WTC11 (cell line): ENCODE data around the gene NRAP. TPM values are rescaled to one million over a fixed set of nuclear protein-coding genes. Genes with fewer than 3 reads are reported as not detected.

Experiments used
- ATAC-seq: fragments of 200-7000 bp; cut with Tn5 transposase; 2 replicates; pipeline ENCODE4 v1.10.0; 2021; ENCODE audit warnings: mild to moderate bottlenecking, moderate library complexity
- CTCF ChIA-PET: fragments of 300-600 bp; sonication (Branson Sonifier 250); formaldehyde crosslinking; loops from one replicate; lab custom pipeline; 2021; ENCODE audit warnings: antibody characterized with exemption; lab: Charles Lee
- POLR2A ChIA-PET: fragments of 350-600 bp; sonication (Branson Sonifier 250); formaldehyde crosslinking; loops from one replicate; lab custom pipeline; 2021; ENCODE audit warnings: antibody characterized with exemption; lab: Charles Lee
- DNase-seq: peaks from one replicate; pipeline ENCODE4 v3.0.0; 2021; ENCODE audit warnings: low spot score
- H3K27ac Mint-ChIP-seq: 2 replicates; pipeline ENCODE4 v1.8.0; 2021; ENCODE audit warnings: mixed read lengths
- H3K27me3 Mint-ChIP-seq: 2 replicates; pipeline ENCODE4 v1.8.0; 2021; ENCODE audit warnings: low read depth, mild to moderate bottlenecking, moderate library complexity, mixed read lengths
- H3K36me3 Mint-ChIP-seq: 2 replicates; pipeline ENCODE4 v1.8.0; 2021; ENCODE audit warnings: mixed read lengths
- H3K4me1 Mint-ChIP-seq: 2 replicates; pipeline ENCODE4 v1.8.0; 2022; ENCODE audit warnings: mixed read lengths
- H3K4me3 Mint-ChIP-seq: 2 replicates; pipeline ENCODE4 v1.8.0; 2021; ENCODE audit warnings: mild to moderate bottlenecking, moderate library complexity, mixed read lengths
- H3K9me3 Mint-ChIP-seq: 2 replicates; pipeline ENCODE4 v1.8.0; 2021; ENCODE audit warnings: mixed read lengths
- AFF4 ChIP-seq: sonication (generic); formaldehyde crosslinking; IDR thresholded peaks from 2 replicates; pipeline ENCODE4 v1.8.1; 2023; ENCODE audit warnings: mild to moderate bottlenecking, missing genetic modification reagents, borderline replicate concordance
- ATF3 ChIP-seq: sonication (generic); formaldehyde crosslinking; conservative IDR thresholded peaks from 2 replicates; pipeline ENCODE4 v1.8.1; 2022; ENCODE audit warnings: mild to moderate bottlenecking, missing genetic modification reagents
- ATF6 ChIP-seq: sonication (generic); formaldehyde crosslinking; IDR thresholded peaks from 2 replicates; pipeline ENCODE4 v1.8.1; 2023; ENCODE audit warnings: mild to moderate bottlenecking, missing genetic modification reagents
- CTCF ChIP-seq: fragments of 200-600 bp; IDR thresholded peaks from 2 replicates; pipeline ENCODE4 v1.8.0; 2022; ENCODE audit warnings: antibody characterized with exemption
- E2F1 ChIP-seq: sonication (generic); formaldehyde crosslinking; IDR thresholded peaks from 2 replicates; pipeline ENCODE4 v1.8.0; 2022; ENCODE audit warnings: mild to moderate bottlenecking, missing genetic modification reagents
- ESRRA ChIP-seq: sonication (generic); formaldehyde crosslinking; IDR thresholded peaks from 2 replicates; pipeline ENCODE4 v1.8.1; 2022; ENCODE audit warnings: mild to moderate bottlenecking, missing genetic modification reagents, borderline replicate concordance
- GABPB1 ChIP-seq: sonication (generic); formaldehyde crosslinking; IDR thresholded peaks from 2 replicates; pipeline ENCODE4 v1.8.1; 2023; ENCODE audit warnings: mild to moderate bottlenecking, missing genetic modification reagents
- GTF2I ChIP-seq: fragments of 250-450 bp; sonication (Bioruptor Pico); conservative IDR thresholded peaks from 2 replicates; pipeline ENCODE4 v1.4.0; 2021; ENCODE audit warnings: mild to moderate bottlenecking
- JAZF1 ChIP-seq: fragments of 250-450 bp; sonication (Bioruptor Pico); IDR thresholded peaks from 2 replicates; pipeline ENCODE4 v1.9.0; 2021; ENCODE audit warnings: moderate library complexity, mild to moderate bottlenecking, inconsistent platforms
- JUN ChIP-seq: sonication (generic); formaldehyde crosslinking; IDR thresholded peaks from 2 replicates; pipeline ENCODE4 v1.8.0; 2023; ENCODE audit warnings: mild to moderate bottlenecking, missing genetic modification reagents
- MAX ChIP-seq: sonication (generic); formaldehyde crosslinking; IDR thresholded peaks from 2 replicates; pipeline ENCODE4 v1.8.0; 2022; ENCODE audit warnings: mild to moderate bottlenecking, missing genetic modification reagents
- MYBL2 ChIP-seq: sonication (generic); formaldehyde crosslinking; IDR thresholded peaks from 2 replicates; pipeline ENCODE4 v1.8.1; 2023; ENCODE audit warnings: mild to moderate bottlenecking, moderate library complexity, missing genetic modification reagents
- NFYB ChIP-seq: sonication (generic); formaldehyde crosslinking; conservative IDR thresholded peaks from 2 replicates; pipeline ENCODE4 v1.8.0; 2022; ENCODE audit warnings: low read depth, missing genetic modification reagents
- PRDM15 ChIP-seq: sonication (generic); formaldehyde crosslinking; IDR thresholded peaks from 2 replicates; pipeline ENCODE4 v1.8.0; 2022; ENCODE audit warnings: missing genetic modification reagents
- TEAD1 ChIP-seq: sonication (generic); formaldehyde crosslinking; IDR thresholded peaks from 2 replicates; pipeline ENCODE4 v1.8.0; 2022; ENCODE audit warnings: mild to moderate bottlenecking, missing genetic modification reagents
- TP53 ChIP-seq: sonication (generic); formaldehyde crosslinking; IDR thresholded peaks from 2 replicates; pipeline ENCODE4 v1.8.1; 2023; ENCODE audit warnings: mild to moderate bottlenecking, missing genetic modification reagents
- ZBTB21 ChIP-seq: sonication (generic); formaldehyde crosslinking; IDR thresholded peaks from 2 replicates; pipeline ENCODE4 v1.8.1; 2023; ENCODE audit warnings: mild to moderate bottlenecking, missing genetic modification reagents, borderline replicate concordance
- ZBTB43 ChIP-seq: sonication (generic); formaldehyde crosslinking; IDR thresholded peaks from 2 replicates; pipeline ENCODE4 v1.8.1; 2023; ENCODE audit warnings: mild to moderate bottlenecking, missing genetic modification reagents
- ZNF317 ChIP-seq: sonication (generic); formaldehyde crosslinking; IDR thresholded peaks from 2 replicates; pipeline ENCODE4 v1.8.1; 2023; ENCODE audit warnings: low read depth, mild to moderate bottlenecking, moderate library complexity, missing genetic modification reagents, borderline replicate concordance
- total RNA-seq: library from RNA; stranded (reverse); gene quantifications from 3 replicates; pipeline ENCODE4 v1.2.3, GENCODE V29; 2021

The NRAP gene
- total RNA-seq, 1 experiment from 2014 or later: not detected

GRCh38 chr10:113576852-113577251, 87.0 kb downstream of the NRAP start:
- H3K9me3 Mint-ChIP-seq: no peaks in the 10 kb centered on the region
- ATAC-seq: peak; percentile 51
- DNase-seq: peak; percentile 38
- no peak overlapping the region for H3K4me3 Mint-ChIP-seq
- H3K36me3 Mint-ChIP-seq: no peaks in the 10 kb centered on the region
- TF ChIP-seq PRDM15 (no peak), NFYB (CRISPR knock-in tag) (no peak), CTCF (no peak), GTF2I (no peak), ZBTB21 (no peak), ATF3 (no peak), ZBTB43 (CRISPR knock-in tag) (no peak), TEAD1 (CRISPR knock-in tag) (no peak), ESRRA (CRISPR knock-in tag) (no peak), ATF6 (CRISPR knock-in tag) (no peak), AFF4 (CRISPR knock-in tag) (no peak), JUN (CRISPR knock-in tag) (no peak)
- H3K4me1 Mint-ChIP-seq: peaks cover 8% of the 10 kb centered on the region
- ChIA-PET CTCF (no interaction called here), POLR2A (no interaction called here)
- H3K27me3 Mint-ChIP-seq: peaks cover 3% of the 10 kb centered on the region
- H3K27ac Mint-ChIP-seq: no peak overlapping the region

- Mint-ChIP-seq H3K4me3 (no peak overlapping the region), H3K27me3 (peaks cover 3% of the 10 kb centered on the region; the same call in 1 of the 2 replicates), H3K9me3 (no peaks in the 10 kb centered on the region), H3K4me1 (peaks cover 8% of the 10 kb centered on the region), H3K36me3 (no peaks in the 10 kb centered on the region), H3K27ac (no peak overlapping the region)
- ChIA-PET CTCF (interaction anchor here (1.8 kb wide), 1 partner anchor 10 kb away, joined by 14 read pairs; no protein-coding TSS in a partner anchor), POLR2A (no interaction called here)
- DNase-seq (no peak), ATAC-seq (no peak)
- TF ChIP-seq GABPB1 (no peak), MYBL2 (CRISPR knock-in tag) (no peak), E2F1 (no peak), MAX (CRISPR knock-in tag) (no peak), ZBTB43 (CRISPR knock-in tag) (no peak), ATF3 (no peak), JAZF1 (CRISPR knock-in tag) (no peak), ZNF317 (CRISPR knock-in tag) (no peak), TP53 (no peak)
Observed at GRCh38 chr10:113573368-113573767, 90.5 kb downstream of the NRAP start.
